HG03095 (cell line): Measurements from ENCODE around the gene C20orf141.
"Not testable (repeated sequence)": the region's sequence is repeated elsewhere in the genome, so short reads cannot be mapped to it uniquely, and the experiment has no call there.

Experiments used
- ATAC-seq: cut with Tn5 transposase; IDR thresholded peaks from one replicate; pipeline ENCODE4 v1.9.1; 2021; ENCODE audit warnings: moderate library complexity; ENCODE audit not compliant: unreplicated experiment

C20orf141 gene

GRCh38 chr20:2799688-2800520 lies 14.9 kb upstream of the C20orf141 start:
- no peak for ATAC-seq

GRCh38 chr20:2800521-2801285 lies 14.1 kb upstream of the C20orf141 start, which contains the start of gene CPXM1:
Gene CPXM1, minus strand, starts transcription at chr20:2800627. Its CDS starts 55 bp downstream, at chr20:2800572.
- no peak for ATAC-seq

GRCh38 chr20:2801286-2801728 lies 13.5 kb upstream of the C20orf141 start:
- ATAC-seq, result no peak

- no peak for ATAC-seq
Measured at GRCh38 chr20:2804041-2804828, 10.6 kb upstream of the C20orf141 start.

GRCh38 chr20:2804852-2805688 lies 9.7 kb upstream of the C20orf141 start:
- no peak for ATAC-seq

- no peak for ATAC-seq
Measured at GRCh38 chr20:2805689-2806350, 9.0 kb upstream of the C20orf141 start.

- ATAC-seq, result no peak
Measured at GRCh38 chr20:2806351-2806701, 8.5 kb upstream of the C20orf141 start.

GRCh38 chr20:2807019-2807418 lies 7.8 kb upstream of the C20orf141 start:
- no peak for ATAC-seq

GRCh38 chr20:2807929-2808328 lies 6.9 kb upstream of the C20orf141 start:
- ATAC-seq, result not testable (repeated sequence)

GRCh38 chr20:2809690-2810089 lies 5.1 kb upstream of the C20orf141 start:
- no peak for ATAC-seq

- ATAC-seq, result no peak
Measured at GRCh38 chr20:2812189-2812588, 2.6 kb upstream of the C20orf141 start.

- no peak for ATAC-seq
Measured at GRCh38 chr20:2814076-2814475, 711 bp upstream of the C20orf141 start.

GRCh38 chr20:2815242-2815900 lies 584 bp downstream of the C20orf141 start:
- ATAC-seq, result no peak

GRCh38 chr20:2816030-2816582 lies 1.3 kb downstream of the C20orf141 start, which contains the start of gene TMEM239:
Gene TMEM239, plus strand, starts transcription at chr20:2816364. Its CDS starts 191 bp downstream, at chr20:2816555.
- ATAC-seq, result no peak

GRCh38 chr20:2816583-2817340 lies 2.0 kb downstream of the C20orf141 start:
- ATAC-seq, result no peak

GRCh38 chr20:2817341-2817726 lies 2.5 kb downstream of the C20orf141 start:
- ATAC-seq, result no peak

- no peak for ATAC-seq
Measured at GRCh38 chr20:2817891-2818595, 3.3 kb downstream of the C20orf141 start.
